Gastroesophageal sphincter (tissue), 4 donors: ENCODE measurements around the gene KCNQ4. TPM values are rescaled to one million over a fixed set of nuclear protein-coding genes. Genes with fewer than 3 reads are reported as not detected.

Source experiments
- ATAC-seq: fragments of 150-250 bp; one replicate; pipeline ENCODE4 v1.9.1; 2016; ENCODE audit warnings: mild to moderate bottlenecking, moderate library complexity
- H3K27ac ChIP-seq, 4 donors: fragments of 200-600 bp; sonication (generic) in 3 of 4; 1 replicate in 3 of 4; 2 replicates in 1 of 4; pipeline ENCODE4 v1.5.1; 2016 to 2019
- H3K27me3 ChIP-seq: fragments of 200-600 bp; sonication (generic); one replicate; pipeline ENCODE4 v1.5.1; 2019
- H3K36me3 ChIP-seq, 2 donors: fragments of 200-600 bp; sonication (generic); one replicate each; pipeline ENCODE4 v1.5.1; 2019; ENCODE audit warnings: control low read depth in 1 of 2
- H3K4me1 ChIP-seq, 3 donors: fragments of 200-600 bp; sonication (generic); 1 replicate in 2 of 3; 2 replicates in 1 of 3; pipeline ENCODE4 v1.5.1; 2016 to 2019; ENCODE audit warnings: control low read depth in 2 of 3
- H3K4me3 ChIP-seq, 2 donors: fragments of 200-600 bp; sonication (generic); one replicate each; pipeline ENCODE4 v1.5.1; 2019; ENCODE audit warnings: mild to moderate bottlenecking in 1 of 2, moderate library complexity in 1 of 2
- H3K9me3 ChIP-seq, 3 donors: fragments of 200-600 bp; sonication (generic); one replicate each; pipeline ENCODE4 v1.5.1; 2017 to 2019; ENCODE audit warnings: control low read depth in 2 of 3
- CTCF ChIP-seq, 4 experiments: fragments of 200-600 bp in 2 of 4; fragments of 450-650 bp in 2 of 4; sonication (generic) in 1 of 4; IDR thresholded peaks; one replicate each; pipeline ENCODE4 v1.5.1; 2017 to 2019; ENCODE audit warnings: antibody characterized with exemption in 4 of 4, mild to moderate bottlenecking in 2 of 4, moderate library complexity in 2 of 4
- EP300 ChIP-seq: sonication (generic); formaldehyde crosslinking; IDR thresholded peaks from one replicate; pipeline ENCODE4 v1.6.1; 2017; ENCODE audit warnings: antibody characterized with exemption, mild to moderate bottlenecking
- POLR2A ChIP-seq, 2 donors: fragments of 450-650 bp; IDR thresholded peaks; one replicate each; pipeline ENCODE4 v1.6.1; 2017; ENCODE audit warnings: antibody characterized with exemption in 2 of 2, mild to moderate bottlenecking in 2 of 2, moderate library complexity in 1 of 2
- POLR2AphosphoS5 ChIP-seq: sonication (generic); formaldehyde crosslinking; IDR thresholded peaks from one replicate; pipeline ENCODE4 v1.6.1; 2017; ENCODE audit warnings: antibody characterized with exemption
- WGBS, 2 donors: methylation state at CpG; one replicate each; pipeline ENCODE4 v1.1.5; 2018; ENCODE audit warnings: low coverage in 1 of 2; 5-methylcytosine and 5-hydroxymethylcytosine counted together
- total RNA-seq, 4 donors: library from RNA; depleted of rRNA; stranded (reverse); fragments of >200 nt; gene quantifications; one replicate each; pipeline ENCODE4 v1.1.0, GENCODE V29; 2016

Gene KCNQ4
- total RNA-seq, 4 donors from 2014 or later = 6.1 to 25.5 (median 10.2) TPM

DNA sequence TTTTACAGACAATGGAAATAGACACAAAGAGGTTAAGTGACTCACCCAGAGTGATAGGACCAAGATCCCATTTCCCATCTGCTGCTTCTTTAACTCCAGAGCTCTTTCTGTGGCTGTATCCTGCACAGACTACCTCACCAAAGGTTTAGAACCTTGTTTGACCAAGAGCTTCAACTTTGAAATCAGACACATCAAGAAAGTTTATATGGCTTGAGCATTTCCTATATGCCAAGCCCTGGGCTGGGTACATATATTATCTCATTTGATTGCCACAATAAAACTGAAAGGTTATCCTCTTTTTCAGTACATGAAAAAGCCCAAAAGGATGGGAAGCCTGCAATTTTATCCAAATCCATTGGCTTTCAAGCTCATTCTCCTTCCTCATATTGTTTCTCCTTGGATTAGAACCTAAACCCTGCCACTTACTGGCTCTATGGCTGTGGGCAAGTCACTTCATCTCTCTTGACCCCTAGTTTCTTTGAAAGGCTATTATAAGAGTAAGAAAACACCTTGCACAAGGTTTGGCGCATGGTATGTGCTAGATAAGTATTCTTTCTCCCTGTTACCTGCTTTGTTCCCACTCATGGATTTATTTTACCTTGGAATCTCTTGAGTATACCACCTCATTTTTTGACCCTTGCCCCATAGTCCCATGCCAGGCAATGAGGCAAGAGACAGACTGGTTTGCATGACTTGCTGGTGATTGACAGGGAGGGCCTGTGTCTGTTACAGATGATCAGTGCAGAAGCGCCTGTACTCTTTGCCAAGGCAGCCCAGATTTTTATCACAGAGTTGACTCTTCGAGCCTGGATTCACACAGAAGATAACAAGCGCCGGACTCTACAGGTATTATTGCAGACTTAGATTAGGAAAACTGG, 34.5 kb upstream of the KCNQ4 start:
- ATAC-seq = no peak
- TF ChIP-seq EP300 (no peak), POLR2A (IDR thresholded peaks at IDR 0.05) (no peak), CTCF (IDR thresholded peaks at IDR 0.05) (no peak)
- H3K36me3 ChIP-seq = peaks cover 0 to 49% of the 10 kb centered on the region in 2 donors

DNA sequence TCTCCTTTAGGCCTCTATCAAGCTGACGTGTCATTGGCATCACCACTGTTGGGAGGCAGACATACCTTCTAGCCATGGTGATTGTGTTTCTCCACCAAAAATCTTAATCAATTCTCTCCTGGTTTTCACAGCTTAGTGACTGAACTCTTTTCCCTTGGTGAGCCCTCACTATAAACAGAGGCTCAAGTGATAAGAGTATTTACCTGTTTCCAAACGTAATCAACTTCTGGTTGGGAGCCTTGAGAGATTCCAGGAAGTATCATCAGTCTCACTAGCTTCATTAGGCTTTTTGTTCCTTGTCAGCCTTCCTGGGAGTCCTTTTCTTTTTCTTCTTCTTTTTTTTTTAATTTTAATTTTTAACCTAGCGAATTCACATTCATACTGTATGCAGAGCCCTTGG, 33.8 kb upstream of the KCNQ4 start:
- H3K4me1 ChIP-seq = peaks cover 6 to 37% (median 15%) of the 10 kb centered on the region in 3 donors
- 63 to 94% methylated on average over 3 of the region's 3 CpGs for WGBS, 2 donors
- peaks cover 0 to 57% of the 10 kb centered on the region in 2 donors for H3K36me3 ChIP-seq

More for the DNA sequence above, 34.5 kb upstream of the KCNQ4 start:
- H3K4me3 ChIP-seq = no peak overlapping the region
- no peaks in the 10 kb centered on the region for H3K27me3 ChIP-seq
- peaks cover 3 to 36% (median 7%) of the 10 kb centered on the region in 3 donors for H3K4me1 ChIP-seq
- 94% methylated on average over 3 of the region's 5 CpGs; no CpG with 5 or more reads in 1 of the 2 donors for WGBS, 2 donors
- H3K9me3 ChIP-seq = no peaks in the 10 kb centered on the region
- no peak overlapping the region for H3K27ac ChIP-seq

DNA sequence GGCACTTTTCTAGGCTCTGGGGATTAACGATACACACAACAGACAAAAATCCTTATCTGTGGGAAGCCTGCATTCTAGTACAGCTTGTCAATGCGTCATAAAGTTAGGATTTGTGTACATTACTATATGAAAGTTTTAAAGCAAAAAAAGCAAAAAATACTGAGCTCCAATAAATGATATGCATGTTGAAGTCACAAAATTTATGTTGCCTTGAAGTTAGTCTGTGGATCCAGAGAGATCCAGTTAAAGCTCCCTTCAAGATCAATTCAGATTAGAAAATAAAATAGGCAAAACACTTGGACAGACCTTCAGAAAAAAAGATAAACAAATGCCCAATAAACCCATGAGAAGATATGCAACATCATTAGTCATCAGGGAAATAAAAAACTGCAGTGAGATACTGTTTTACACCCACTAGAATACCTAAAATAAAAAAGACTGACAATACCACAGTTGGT, 33.1 kb upstream of the KCNQ4 start:
- peaks cover 7 to 37% (median 18%) of the 10 kb centered on the region in 3 donors for H3K4me1 ChIP-seq
- H3K9me3 ChIP-seq = no peaks in the 10 kb centered on the region
- WGBS, 2 donors = 64 to 94% methylated on average over 2 of the region's 2 CpGs
- no peak for TF ChIP-seq POLR2AphosphoS5
- no peak for TF ChIP-seq CTCF (IDR thresholded peaks at IDR 0.05)
- TF ChIP-seq EP300 = no peak
- no peak for TF ChIP-seq POLR2A (IDR thresholded peaks at IDR 0.05)
- no peak overlapping the region for H3K27ac ChIP-seq
- no peak overlapping the region for H3K4me3 ChIP-seq
- H3K27me3 ChIP-seq = no peaks in the 10 kb centered on the region
- ATAC-seq = no peak
- H3K36me3 ChIP-seq = peaks cover 0 to 63% of the 10 kb centered on the region in 2 donors

More for the DNA sequence above, 33.8 kb upstream of the KCNQ4 start:
- no peaks in the 10 kb centered on the region for H3K9me3 ChIP-seq
- no peak for ATAC-seq
- H3K27ac ChIP-seq = no peak overlapping the region
- no peaks in the 10 kb centered on the region for H3K27me3 ChIP-seq
- TF ChIP-seq POLR2AphosphoS5 (no peak), POLR2A (IDR thresholded peaks at IDR 0.05) (no peak), CTCF (IDR thresholded peaks at IDR 0.05) (no peak), EP300 (no peak)
- H3K4me3 ChIP-seq = no peak overlapping the region

GRCh38 chr1:40751802-40752201, 31.8 kb upstream of the KCNQ4 start:
- H3K36me3 ChIP-seq = peaks cover 0 to 77% of the 10 kb centered on the region in 2 donors
- WGBS, 2 donors = 73 to 78% methylated on average over 4 of the region's 4 CpGs
- peaks cover 3 to 30% (median 14%) of the 10 kb centered on the region in 3 donors for H3K4me1 ChIP-seq
- H3K4me3 ChIP-seq = no peak overlapping the region
- no peak for ATAC-seq
- no peak for TF ChIP-seq CTCF (IDR thresholded peaks at IDR 0.05)
- H3K9me3 ChIP-seq = no peaks in the 10 kb centered on the region
- no peaks in the 10 kb centered on the region for H3K27me3 ChIP-seq
- H3K27ac ChIP-seq = no peak overlapping the region
